ENCODE measurements around the gene NUTM2G. TPM values are rescaled to one million over a fixed set of nuclear protein-coding genes. Genes with fewer than 3 reads are reported as not detected.
"Not testable (repeated sequence)": the region's sequence is repeated elsewhere in the genome, so short reads cannot be mapped to it uniquely, and the experiment has no call there.

The NUTM2G gene
- total RNA-seq, 2 donors from 2014 or later: not detected

DNA sequence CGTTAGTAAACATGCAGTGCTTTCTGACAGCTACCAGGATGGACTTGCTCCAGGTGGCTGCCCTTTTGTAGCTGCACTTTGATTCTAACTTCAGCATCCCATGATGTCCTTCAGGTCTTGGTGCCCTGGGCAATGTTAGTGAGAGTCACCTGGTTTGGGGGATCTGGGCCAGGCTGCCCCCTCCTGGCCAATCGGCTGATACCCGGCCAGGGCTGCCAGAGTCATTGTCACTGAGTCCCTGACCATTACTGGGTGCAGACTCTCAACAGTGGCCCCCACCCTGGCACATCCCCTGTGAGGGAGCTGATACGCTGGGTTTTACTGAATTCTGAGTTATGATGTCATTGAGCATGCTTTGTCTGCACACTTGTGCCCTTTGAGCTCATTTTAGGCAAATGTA is 13.5 kb downstream of the NUTM2G start:
- intact Hi-C loops (cut with DNase I); H3K36me3 ChIP-seq; H3K27me3 ChIP-seq; H3K9ac ChIP-seq (ENCODE audit: low read depth in 2 of 2, low read length in 2 of 2); H3K4me3 ChIP-seq; H3K27ac ChIP-seq; H3K9me3 ChIP-seq; DNase-seq; H3K4me1 ChIP-seq: not testable (repeated sequence)

DNA sequence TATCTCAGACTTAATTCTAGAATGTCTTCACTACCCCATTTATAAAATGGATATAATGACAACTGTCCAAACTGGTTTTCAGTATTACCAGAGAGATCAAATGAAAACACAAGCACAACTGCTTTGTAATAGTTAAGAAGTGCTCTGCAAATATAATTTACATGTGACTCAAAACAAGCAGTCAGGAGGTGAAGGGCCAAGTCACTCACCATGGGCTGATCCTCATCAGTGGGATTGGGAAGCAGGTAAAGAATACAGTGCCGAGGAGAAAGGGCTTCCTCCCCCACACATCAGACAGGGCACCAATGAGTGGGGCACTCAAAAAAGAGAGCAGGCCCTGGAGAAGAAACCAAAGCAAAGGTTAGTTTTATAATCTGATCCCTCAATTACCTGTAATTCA is 20.7 kb downstream of the NUTM2G start:
- H3K9me3 ChIP-seq; intact Hi-C loops (cut with DNase I); H3K4me3 ChIP-seq; H3K27ac ChIP-seq; H3K4me1 ChIP-seq; H3K27me3 ChIP-seq; H3K36me3 ChIP-seq; H3K9ac ChIP-seq (ENCODE audit: low read depth in 2 of 2, low read length in 2 of 2); DNase-seq: not testable (repeated sequence)

DNA sequence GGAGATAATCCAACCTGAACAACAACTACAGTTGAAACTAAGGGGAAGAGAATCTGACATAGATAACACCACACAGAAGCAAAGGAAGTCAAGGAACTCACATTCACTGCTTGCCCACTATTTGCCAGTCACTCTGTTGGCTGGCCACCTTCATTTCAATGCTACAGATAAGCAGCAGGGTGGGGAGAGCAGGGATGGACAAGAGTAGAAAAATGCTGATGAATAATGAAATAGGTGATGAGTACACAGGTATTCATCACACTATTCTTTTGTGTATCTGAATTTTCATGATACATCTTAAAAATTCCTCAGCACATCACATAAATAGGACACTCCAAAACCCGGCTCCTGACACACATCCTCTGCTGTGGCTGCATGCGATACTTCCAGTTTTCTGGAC is 21.9 kb downstream of the NUTM2G start:
- H3K4me1 ChIP-seq; H3K9me3 ChIP-seq; H3K27ac ChIP-seq; H3K36me3 ChIP-seq; H3K27me3 ChIP-seq; H3K4me3 ChIP-seq; intact Hi-C loops (cut with DNase I); DNase-seq; H3K9ac ChIP-seq (ENCODE audit: low read depth in 2 of 2, low read length in 2 of 2): not testable (repeated sequence)

DNA sequence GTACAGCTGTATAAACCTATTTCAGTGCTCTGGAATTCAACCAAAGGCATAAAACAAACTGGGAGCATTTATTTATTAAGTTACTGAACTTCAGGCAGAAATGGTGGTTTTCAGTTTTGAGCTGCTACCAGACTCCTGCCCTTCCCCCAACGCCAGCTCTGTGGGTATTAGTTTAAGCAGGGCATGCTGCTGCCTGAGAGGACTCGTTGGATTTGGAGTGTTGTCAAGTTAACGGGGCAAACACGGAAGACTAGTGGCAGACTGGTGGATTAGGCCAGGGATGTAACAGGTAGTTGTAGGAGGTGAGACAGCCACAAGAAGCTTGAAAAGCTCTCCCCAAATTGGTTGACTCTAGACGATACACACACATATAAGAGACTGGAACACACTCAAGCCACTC is 38.9 kb downstream of the NUTM2G start:
- H3K4me1 ChIP-seq; H3K27me3 ChIP-seq; DNase-seq; H3K27ac ChIP-seq; intact Hi-C loops (cut with DNase I); H3K4me3 ChIP-seq; H3K9ac ChIP-seq (ENCODE audit: low read depth in 2 of 2, low read length in 2 of 2); H3K36me3 ChIP-seq; H3K9me3 ChIP-seq: not testable (repeated sequence)

DNA sequence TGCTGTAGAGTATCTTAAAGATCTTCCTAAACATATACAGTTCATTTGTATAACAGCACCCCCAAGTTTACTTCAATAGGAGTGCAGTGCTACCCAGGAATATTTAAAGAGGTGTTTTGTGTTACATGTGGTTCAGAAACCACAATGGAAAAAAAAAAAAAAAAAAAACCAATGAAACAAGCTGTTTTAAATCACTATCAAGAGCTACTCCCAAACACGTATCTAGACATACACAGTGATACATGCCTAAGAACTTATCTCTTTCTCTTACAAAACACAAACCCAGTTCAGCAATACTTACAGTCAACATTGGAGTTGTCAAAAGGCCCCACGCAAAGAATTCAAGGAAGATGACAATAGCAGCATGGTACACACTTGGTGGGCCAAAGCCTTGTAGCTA is 43.9 kb downstream of the NUTM2G start:
- H3K9me3 ChIP-seq; H3K36me3 ChIP-seq; DNase-seq; H3K27ac ChIP-seq; H3K4me3 ChIP-seq; intact Hi-C loops (cut with DNase I); H3K9ac ChIP-seq (ENCODE audit: low read depth in 2 of 2, low read length in 2 of 2); H3K4me1 ChIP-seq; H3K27me3 ChIP-seq: not testable (repeated sequence)

DNA sequence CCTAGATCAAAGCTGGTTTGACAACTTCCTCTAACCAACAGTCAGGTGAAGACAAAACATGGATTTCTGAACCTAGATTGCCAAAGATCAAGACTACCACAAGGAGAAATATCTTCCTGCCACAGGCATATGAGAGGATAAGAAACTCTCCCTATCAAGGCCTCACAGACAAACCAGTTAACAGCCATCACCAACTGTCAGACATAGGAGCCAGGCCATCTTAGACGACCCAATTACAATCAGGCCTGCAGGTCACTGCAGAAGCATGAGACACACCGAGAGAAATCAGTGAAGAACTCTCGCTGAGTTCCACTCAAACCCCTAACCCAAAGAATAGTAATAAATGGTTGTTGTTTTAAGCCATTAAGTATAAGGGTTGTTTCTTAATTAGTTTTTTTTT is 45.4 kb downstream of the NUTM2G start:
- H3K4me3 ChIP-seq; intact Hi-C loops (cut with DNase I); H3K27ac ChIP-seq; H3K9ac ChIP-seq (ENCODE audit: low read depth in 2 of 2, low read length in 2 of 2); H3K4me1 ChIP-seq; H3K36me3 ChIP-seq; DNase-seq; H3K27me3 ChIP-seq; H3K9me3 ChIP-seq: not testable (repeated sequence)

GRCh38 chr9:96983496-96984122 is 55.0 kb downstream of the NUTM2G start:
- intact Hi-C loops (cut with DNase I); H3K9ac ChIP-seq (ENCODE audit: low read depth in 2 of 2, low read length in 2 of 2); H3K36me3 ChIP-seq; H3K9me3 ChIP-seq; H3K27me3 ChIP-seq; H3K27ac ChIP-seq; DNase-seq; H3K4me1 ChIP-seq; H3K4me3 ChIP-seq: not testable (repeated sequence)

- H3K27me3 ChIP-seq; intact Hi-C loops (cut with DNase I): not testable (repeated sequence)
Measured at GRCh38 chr9:96984139-96984538, 55.5 kb downstream of the NUTM2G start.

GRCh38 chr9:96984887-96985286 is 56.2 kb downstream of the NUTM2G start:
- DNase-seq; H3K4me1 ChIP-seq; H3K27me3 ChIP-seq; intact Hi-C loops (cut with DNase I); H3K36me3 ChIP-seq; H3K4me3 ChIP-seq; H3K9ac ChIP-seq (ENCODE audit: low read depth in 2 of 2, low read length in 2 of 2); H3K27ac ChIP-seq; H3K9me3 ChIP-seq: not testable (repeated sequence)

More at GRCh38 chr9:96984139-96984538, 55.5 kb downstream of the NUTM2G start:
- not testable (repeated sequence) for H3K9ac ChIP-seq (ENCODE audit: low read depth in 2 of 2, low read length in 2 of 2); H3K9me3 ChIP-seq; H3K27ac ChIP-seq; H3K4me3 ChIP-seq; H3K4me1 ChIP-seq; H3K36me3 ChIP-seq; DNase-seq

Other genes starting within 250 kb of the NUTM2G start
- 1 to 10 TPM; 7.0 to 8.0 TPM for gene ZNF510, start 150.8 kb upstream of the NUTM2G start, total RNA-seq
- gene ZNF782, start 74.3 kb upstream of the NUTM2G start, total RNA-seq: 1 to 10 TPM; 4.5 TPM
- gene CTSV, start 110.3 kb downstream of the NUTM2G start, total RNA-seq: 1 to 10 TPM; 4.8 to 6.0 TPM

Data from colonic mucosa (tissue), 4 donors.